ENCODE data around the gene GPSM3. TPM values are rescaled to one million over a fixed set of nuclear protein-coding genes. Genes with fewer than 3 reads are reported as not detected.
"Not testable (repeated sequence)": the region's sequence is repeated elsewhere in the genome, so short reads cannot be mapped to it uniquely, and the experiment has no call there.

GPSM3 gene
- total RNA-seq, 1 donor, result 131 TPM

DNA sequence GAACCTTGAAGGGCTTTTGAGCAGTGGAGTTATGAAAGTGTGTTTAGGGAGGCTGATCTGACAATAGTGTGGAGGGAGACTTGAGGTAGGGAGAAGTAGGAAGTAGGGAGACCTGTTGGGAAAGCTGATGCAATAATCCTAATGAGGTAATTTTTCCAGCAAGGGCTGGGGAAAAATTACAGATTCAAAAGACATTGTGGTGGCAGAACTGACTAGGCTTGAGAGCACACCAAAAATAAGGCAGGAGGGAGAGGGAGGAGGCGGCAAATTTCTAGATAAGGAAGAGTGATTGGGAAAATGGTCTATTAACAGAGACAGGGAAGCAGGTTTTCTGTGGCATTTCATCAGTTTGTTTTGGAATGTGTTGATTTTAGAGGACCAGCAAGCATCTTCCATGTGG is 46.2 kb downstream of the GPSM3 start:
- no peak overlapping the region for H3K4me3 ChIP-seq (ENCODE audit: low read length)
- peaks cover 31% of the 10 kb centered on the region for H3K27me3 ChIP-seq (ENCODE audit: insufficient read depth, low read length)
- no peaks in the 10 kb centered on the region for H3K9me3 ChIP-seq (ENCODE audit: low read depth, low read length)
- H3K4me1 ChIP-seq (ENCODE audit: insufficient read depth, low read length), result peaks cover 15% of the 10 kb centered on the region

DNA sequence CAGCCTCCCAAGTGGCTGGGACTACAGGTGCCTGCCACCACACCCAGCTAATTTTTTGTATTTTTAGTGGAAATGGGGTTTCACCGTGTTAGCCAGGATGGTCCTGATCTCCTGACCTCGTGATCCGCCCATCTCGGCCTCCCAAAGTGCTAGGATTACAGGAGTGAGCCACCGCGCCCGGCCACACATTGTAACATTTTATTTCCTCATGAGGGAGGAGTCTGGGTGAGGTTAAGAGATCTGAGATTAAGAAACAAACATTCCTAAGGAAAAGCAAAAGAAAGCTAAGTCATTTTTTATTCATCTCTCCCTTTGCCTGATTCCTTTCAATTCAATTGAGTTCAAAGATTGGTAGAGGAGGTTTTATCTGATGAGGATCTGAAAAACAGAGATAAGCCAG is 48.2 kb downstream of the GPSM3 start:
- H3K4me3 ChIP-seq (ENCODE audit: low read length); H3K9me3 ChIP-seq (ENCODE audit: low read depth, low read length): not testable (repeated sequence)
- Histone ChIP-seq H3K4me1 (ENCODE audit: insufficient read depth, low read length) (peaks cover 13% of the 10 kb centered on the region), H3K27me3 (ENCODE audit: insufficient read depth, low read length) (peaks cover 17% of the 10 kb centered on the region)

Other genes starting within 250 kb of the GPSM3 start
- 3.1 TPM for gene CFB, start 246.5 kb downstream of the GPSM3 start, total RNA-seq
- 47.8 TPM for gene NELFE, start 233.7 kb downstream of the GPSM3 start, total RNA-seq
- gene SKIC2, start 233.5 kb downstream of the GPSM3 start, total RNA-seq, result 44.8 TPM
- gene DXO, start 220.5 kb downstream of the GPSM3 start, total RNA-seq, result 16.1 TPM
- 0.94 TPM for gene C4A, start 210.6 kb downstream of the GPSM3 start, total RNA-seq
- gene C4B, start 177.8 kb downstream of the GPSM3 start, total RNA-seq, result 1.0 TPM
- gene CYP21A2, start 154.2 kb downstream of the GPSM3 start, total RNA-seq, result not detected
- 2.8 TPM for gene TNXB, start 83.3 kb downstream of the GPSM3 start, total RNA-seq
- 32.0 TPM for gene ATF6B, start 64.4 kb downstream of the GPSM3 start, total RNA-seq
- 1.2 TPM for gene FKBPL, start 62.4 kb downstream of the GPSM3 start, total RNA-seq
- gene PRRT1, start 40.7 kb downstream of the GPSM3 start, total RNA-seq, result 0.42 TPM
- 6.0 TPM for gene PPT2, start 38.5 kb downstream of the GPSM3 start, total RNA-seq
- 0.73 TPM for gene EGFL8, start 28.0 kb downstream of the GPSM3 start, total RNA-seq
- 12.9 TPM for gene AGPAT1, start 16.6 kb downstream of the GPSM3 start, total RNA-seq
- 13.2 TPM for gene RNF5, start 14.2 kb downstream of the GPSM3 start, total RNA-seq
- 1.5 TPM for gene AGER, start 8.4 kb downstream of the GPSM3 start, total RNA-seq
- gene PBX2, start 2.4 kb downstream of the GPSM3 start, total RNA-seq, result 49.5 TPM
- 5.6 TPM for gene NOTCH4, start 31.4 kb upstream of the GPSM3 start, total RNA-seq
- gene TSBP1, start 179.3 kb upstream of the GPSM3 start, total RNA-seq, result not detected
- gene BTNL2, start 214.5 kb upstream of the GPSM3 start, total RNA-seq, result not detected
- gene HLA-DRA, start 247.2 kb upstream of the GPSM3 start, total RNA-seq, result 1,165 TPM

Measured in mononuclear cell (primary cell).